Stimulated activated naive CD8-positive, alpha-beta T cell treated with anti-CD3 and anti-CD28 coated beads, Interleukin-15, Interleukin-2, amounts not matched to agents 100 ng/mL and 50 ng/mL, for 24 hours (primary cell): ENCODE data around the gene GULP1.

Experiments
- H3K27ac Mint-ChIP-seq: one replicate; pipeline ENCODE4 v1.8.0; 2021; ENCODE audit warnings: mild to moderate bottlenecking, mixed read lengths
- H3K27me3 Mint-ChIP-seq: one replicate; pipeline ENCODE4 v1.8.0; 2021; ENCODE audit warnings: mixed read lengths
- H3K36me3 Mint-ChIP-seq: one replicate; pipeline ENCODE4 v1.8.0; 2021; ENCODE audit warnings: low read depth, mixed read lengths
- H3K4me1 Mint-ChIP-seq: one replicate; pipeline ENCODE4 v1.8.0; 2021; ENCODE audit warnings: low read depth, mixed read lengths
- H3K4me3 Mint-ChIP-seq: one replicate; pipeline ENCODE4 v1.8.0; 2021; ENCODE audit warnings: mild to moderate bottlenecking, mixed read lengths
- H3K9me3 Mint-ChIP-seq: one replicate; pipeline ENCODE4 v1.8.0; 2021; ENCODE audit warnings: mixed read lengths

The GULP1 gene

DNA sequence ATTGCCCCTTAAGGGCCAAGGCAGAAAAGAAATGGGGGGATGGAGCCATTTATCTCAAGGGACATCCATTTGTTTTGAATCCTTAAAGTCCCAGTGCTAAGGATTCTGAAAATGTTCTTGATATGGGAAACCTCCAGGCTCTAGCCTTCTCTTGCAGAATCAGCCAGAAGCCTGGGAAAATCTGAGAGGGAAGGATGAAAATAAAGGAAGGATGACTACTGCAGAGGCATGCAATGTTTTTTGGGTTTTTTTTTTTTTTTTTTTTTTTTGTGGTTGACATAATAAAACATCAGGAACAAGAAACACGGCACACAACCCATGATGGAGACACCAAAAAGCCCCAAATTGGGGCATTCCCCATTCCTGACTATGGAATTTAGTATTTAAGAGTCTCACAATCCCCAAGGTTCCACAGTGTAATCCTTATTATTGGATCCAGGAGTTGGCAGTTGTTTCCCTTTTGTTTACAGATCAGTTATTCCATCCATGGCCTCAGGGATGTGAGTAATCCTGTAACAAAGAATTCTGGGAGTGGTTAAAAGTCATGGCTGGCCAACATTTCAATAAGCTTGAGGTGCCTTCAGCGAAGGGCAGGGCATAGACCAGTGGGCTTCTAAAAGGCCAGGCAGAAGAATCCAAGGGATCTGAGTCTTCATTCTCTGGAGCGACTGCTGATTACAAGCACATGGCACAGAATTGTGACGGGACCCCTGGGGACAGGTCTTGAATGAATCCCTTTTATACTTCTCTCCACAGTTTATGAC is 337.5 kb downstream of the GULP1 start:
- H3K36me3 Mint-ChIP-seq: no peaks in the 10 kb centered on the region
- H3K27ac Mint-ChIP-seq: no peak overlapping the region
- no peak overlapping the region for H3K4me3 Mint-ChIP-seq
- H3K9me3 Mint-ChIP-seq: no peaks in the 10 kb centered on the region
- no peaks in the 10 kb centered on the region for H3K27me3 Mint-ChIP-seq
- H3K4me1 Mint-ChIP-seq: no peaks in the 10 kb centered on the region

DNA sequence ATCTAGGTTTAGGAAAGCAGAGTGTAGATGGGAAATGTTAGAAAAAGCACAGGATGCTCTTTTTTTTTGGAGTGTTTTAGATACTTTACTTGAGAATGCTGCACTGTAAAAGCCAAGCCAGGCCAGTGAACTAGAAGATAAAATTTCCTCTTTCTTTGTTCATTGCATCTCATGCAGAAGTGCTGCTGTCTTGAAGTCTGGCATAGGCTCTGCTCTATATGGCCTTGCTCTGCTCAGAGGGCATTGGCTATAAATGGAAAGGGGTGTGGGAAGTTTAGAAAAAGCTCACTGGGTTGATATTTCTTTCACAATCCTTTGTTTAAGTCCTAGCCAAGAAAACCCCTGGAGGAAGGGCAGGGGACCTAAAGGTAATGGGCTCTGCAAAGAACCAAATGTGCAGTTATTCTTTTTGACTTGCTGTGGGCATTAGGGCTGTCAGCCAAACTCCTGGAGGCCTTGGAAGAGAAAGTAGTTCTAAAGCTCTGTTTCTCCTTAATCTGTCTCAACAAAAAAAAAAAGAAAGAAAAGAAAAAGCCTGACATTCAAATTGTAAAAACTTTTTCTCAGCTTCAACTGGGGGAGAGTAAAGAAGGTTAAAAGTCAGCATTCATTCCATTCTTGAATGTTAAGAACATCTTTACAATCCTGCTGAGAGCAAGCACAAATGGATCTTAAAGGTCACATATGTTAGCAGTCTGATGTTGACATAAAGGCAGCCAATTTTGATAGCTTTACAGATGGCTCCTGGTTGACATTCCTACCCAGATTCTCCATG is 338.3 kb downstream of the GULP1 start:
- Mint-ChIP-seq H3K9me3 (no peaks in the 10 kb centered on the region), H3K4me1 (no peaks in the 10 kb centered on the region), H3K36me3 (no peaks in the 10 kb centered on the region), H3K27ac (no peak overlapping the region), H3K27me3 (no peaks in the 10 kb centered on the region), H3K4me3 (no peak overlapping the region)

DNA sequence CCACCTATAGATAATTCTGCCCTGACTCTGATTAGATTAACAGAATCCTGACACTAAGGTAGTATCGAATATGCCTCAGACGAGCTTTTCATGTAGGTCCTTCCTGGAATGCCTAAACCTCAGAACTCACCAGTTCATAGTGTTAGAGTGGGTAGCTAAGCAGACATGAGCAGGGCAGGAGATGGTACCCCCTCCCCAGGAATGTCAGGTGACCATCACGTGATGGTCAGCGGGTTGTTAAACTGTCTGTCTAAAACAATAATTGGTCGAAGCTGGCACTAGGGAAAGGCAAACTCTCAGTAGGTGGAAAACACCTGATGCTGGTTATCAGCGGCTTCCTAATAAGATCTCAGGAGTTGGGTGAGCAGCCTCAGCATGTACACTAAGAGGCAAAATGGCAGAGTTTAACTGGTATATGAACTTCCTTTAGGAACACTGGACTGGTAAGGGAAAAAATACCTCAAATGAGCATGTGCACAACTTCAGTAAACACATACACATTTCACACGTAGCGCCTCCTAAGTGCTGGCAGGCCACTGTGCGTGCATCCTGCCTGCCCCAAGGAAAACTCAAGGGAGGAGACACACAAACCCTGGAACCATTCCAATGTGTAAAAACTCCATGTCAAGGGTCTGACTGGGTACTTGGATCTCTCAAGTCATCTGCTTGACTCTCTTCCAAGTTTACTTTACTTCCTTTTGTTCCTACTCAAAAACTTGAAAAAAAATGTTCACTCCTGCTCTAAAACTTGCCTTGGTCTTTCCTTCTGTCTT is 339.5 kb downstream of the GULP1 start:
- Mint-ChIP-seq H3K9me3 (no peaks in the 10 kb centered on the region), H3K4me1 (no peaks in the 10 kb centered on the region), H3K27ac (no peak overlapping the region), H3K36me3 (no peaks in the 10 kb centered on the region), H3K27me3 (no peaks in the 10 kb centered on the region), H3K4me3 (no peak overlapping the region)

DNA sequence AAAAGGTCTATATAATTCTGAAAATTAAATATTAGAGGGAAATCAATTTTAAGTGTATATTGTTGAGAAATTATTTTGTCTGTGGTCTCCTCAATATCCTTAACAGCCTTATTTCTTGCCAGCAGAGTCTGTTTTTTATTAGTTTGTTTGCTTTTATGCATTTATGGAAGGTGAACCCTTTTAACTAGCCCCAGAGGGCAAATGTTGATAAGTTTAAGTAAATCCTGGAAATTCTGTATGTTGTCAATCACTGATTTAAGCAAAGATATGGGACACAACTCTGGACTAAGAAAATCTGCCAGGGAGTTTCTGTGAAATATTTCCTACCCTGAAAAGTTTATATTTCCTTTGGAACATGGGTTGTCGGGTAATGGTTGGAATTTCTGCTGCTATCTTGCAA is 343.0 kb downstream of the GULP1 start:
- no peaks in the 10 kb centered on the region for H3K4me1 Mint-ChIP-seq
- no peaks in the 10 kb centered on the region for H3K9me3 Mint-ChIP-seq
- no peaks in the 10 kb centered on the region for H3K36me3 Mint-ChIP-seq
- H3K27me3 Mint-ChIP-seq: no peaks in the 10 kb centered on the region
- H3K4me3 Mint-ChIP-seq: no peak overlapping the region
- H3K27ac Mint-ChIP-seq: no peak overlapping the region
